Ramos (cell line): ENCODE measurements around the gene SAMD4A.
"Not testable (repeated sequence)": the region's sequence is repeated elsewhere in the genome, so short reads cannot be mapped to it uniquely, and the experiment has no call there.

Source experiments
- in situ Hi-C: fragments of 300-500 bp; cut with MboI; formaldehyde crosslinking; loops from one replicate; pipeline ENCODE4 v1.14.3; 2022; ENCODE audit warnings: low sequenced_read_pairs; ENCODE audit not compliant: unreplicated experiment

The SAMD4A gene

DNA sequence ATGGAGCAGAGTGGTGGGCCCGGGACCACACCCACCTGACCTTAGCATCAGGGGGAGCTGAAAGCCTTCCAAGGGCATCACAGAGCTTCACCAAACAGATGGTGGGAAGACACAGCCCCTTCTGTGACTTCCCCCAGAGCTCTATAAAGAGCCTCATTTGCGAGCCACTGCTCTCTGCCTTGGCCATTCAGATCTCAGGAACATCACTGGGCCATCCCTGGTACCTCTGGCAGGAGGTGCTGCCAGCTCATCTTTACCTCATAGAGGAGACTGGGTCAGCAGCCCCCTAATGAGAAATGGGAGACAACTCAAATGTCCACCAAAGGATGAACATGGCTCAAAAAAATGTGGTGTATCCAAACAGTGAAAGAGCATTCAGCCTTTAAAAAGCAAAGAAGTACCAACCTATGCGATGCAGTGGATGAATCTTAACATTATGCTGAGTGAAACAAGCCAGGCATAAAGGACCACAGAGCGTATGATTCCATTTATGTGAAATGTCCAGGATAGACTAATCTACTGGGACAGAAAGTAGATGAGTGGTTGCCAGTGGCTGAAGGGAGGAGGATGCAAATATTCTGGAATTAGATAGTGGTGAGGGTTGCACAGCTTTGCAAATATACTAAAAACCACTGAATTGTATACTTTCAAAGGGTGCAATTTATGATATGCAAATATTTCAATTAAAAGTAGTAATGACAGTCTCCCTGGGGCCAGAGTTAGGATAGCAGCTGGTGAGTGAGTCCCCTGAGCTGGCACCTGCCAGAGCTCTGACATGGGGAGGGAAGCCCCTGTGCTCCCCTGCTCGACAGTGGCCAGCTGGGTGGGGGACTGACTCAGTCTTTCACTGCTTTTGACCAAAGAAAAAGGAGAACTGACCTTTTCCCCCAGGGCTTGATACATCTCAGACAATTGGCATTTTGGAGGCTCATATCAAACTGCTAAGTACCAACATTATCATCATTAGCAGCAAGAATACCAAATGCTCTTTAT is 219.1 kb downstream of the SAMD4A start:
- in situ Hi-C loops: no loop called here

DNA sequence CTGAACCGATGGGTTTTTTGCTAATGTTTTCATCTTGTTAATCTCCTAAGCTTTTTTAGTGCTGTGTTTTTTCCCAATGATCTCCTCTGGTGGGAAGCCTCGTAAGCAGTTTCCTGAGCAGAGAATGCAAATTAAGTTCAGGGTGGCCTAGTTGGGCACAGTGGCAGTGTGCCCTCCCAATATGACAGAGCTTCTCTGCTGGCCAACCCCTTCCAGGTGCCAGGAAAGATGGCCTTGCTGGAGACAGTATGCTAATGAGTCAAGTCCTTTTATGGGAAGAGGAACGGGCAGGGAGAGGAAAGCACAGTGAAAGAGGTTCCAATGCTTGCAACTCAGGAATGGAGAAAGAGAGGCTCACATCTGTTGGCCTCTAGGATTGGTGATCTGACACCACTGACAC is 219.9 kb downstream of the SAMD4A start:
- in situ Hi-C loops: no loop called here

DNA sequence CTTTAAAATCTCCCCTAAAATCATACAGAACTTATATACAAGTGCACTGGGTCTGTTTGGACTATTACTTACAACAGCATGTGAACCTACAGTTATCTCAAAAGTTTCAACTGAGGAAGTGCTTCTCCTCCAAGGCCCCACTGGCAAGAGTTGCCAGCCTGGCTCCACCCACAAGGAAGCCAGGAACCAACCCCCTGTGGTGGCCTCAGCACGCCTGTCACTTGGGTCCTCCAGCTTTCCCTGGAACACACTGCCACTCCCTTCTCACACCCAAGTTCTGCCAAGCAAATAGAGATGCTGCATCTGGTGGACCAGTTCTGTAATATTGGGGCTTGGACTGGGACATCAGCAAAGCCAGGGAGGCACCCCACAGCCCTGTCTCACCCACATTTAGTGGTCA is 220.3 kb downstream of the SAMD4A start:
- in situ Hi-C loops: no loop called here

DNA sequence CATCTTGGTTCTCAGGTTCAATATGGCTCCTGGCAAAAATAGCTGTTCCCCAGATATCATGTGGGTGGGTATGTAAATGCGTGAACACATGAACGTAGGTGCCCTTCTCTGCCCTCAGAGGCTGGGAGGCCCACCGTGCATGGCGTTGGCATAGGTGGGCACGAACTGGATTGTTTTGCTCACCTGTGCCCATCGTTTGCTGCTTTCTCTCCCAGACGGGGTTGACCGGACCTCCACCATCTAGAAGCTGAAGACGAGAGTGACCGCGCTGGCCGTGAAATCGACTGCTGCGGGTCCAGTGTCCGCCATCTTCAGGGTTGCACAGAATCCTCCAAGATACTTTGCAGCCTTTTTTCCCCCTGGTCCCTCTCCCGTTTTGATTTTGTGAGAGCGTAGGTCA is 221.8 kb downstream of the SAMD4A start:
- in situ Hi-C loops: no loop called here

DNA sequence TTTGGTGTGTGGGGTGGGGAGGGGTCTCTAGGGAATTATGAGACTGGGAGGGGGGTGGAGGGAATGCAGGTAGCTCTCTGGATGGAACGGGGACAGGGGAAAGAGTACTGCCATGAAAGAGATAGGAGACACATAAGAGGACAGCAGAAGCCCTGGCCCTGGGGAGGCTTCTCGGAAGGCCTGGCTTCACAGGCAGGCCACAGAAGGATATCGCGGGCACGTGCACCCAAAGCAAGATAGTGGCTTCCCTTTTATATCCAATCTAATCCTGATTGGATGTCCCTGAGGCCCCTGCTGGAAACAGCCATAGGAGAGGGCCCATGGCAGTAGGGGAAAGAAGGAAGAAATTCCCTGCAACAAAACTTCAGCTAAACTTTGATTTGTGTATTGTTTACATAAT is 222.2 kb downstream of the SAMD4A start:
- in situ Hi-C loops: no loop called here

DNA sequence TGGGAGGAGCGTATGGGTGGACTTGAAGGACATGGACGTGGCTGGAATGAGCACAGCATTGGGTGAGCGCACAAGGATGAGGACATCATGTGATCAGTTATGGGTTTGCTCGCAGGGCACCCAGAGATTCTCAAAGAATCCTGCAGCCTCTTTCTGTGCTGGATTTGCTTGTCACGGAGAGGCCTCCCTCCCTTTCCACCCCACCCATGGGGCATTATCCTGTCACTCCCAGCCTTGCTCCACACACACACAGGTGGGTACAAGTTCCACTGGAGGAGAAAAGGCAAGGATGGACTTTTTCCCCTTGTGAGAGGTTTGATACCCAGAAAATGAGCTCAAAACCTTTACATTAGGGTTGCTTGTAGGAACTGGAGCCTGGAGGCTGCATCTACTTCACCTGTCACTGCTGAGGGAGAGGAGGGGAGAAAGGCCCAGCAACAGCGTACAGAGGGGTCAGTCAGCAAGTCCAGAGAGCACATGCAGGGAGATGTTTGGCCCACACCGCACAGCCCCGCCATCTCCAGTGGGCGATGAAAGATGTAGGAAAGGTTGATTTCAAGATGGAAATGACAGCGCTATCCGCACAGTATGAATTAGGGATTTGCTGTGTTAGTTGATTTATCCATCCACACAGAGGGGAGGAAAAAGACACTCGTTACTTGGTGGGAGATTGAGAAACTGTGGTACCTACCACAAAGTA is 223.0 kb downstream of the SAMD4A start:
- in situ Hi-C loops: no loop called here

DNA sequence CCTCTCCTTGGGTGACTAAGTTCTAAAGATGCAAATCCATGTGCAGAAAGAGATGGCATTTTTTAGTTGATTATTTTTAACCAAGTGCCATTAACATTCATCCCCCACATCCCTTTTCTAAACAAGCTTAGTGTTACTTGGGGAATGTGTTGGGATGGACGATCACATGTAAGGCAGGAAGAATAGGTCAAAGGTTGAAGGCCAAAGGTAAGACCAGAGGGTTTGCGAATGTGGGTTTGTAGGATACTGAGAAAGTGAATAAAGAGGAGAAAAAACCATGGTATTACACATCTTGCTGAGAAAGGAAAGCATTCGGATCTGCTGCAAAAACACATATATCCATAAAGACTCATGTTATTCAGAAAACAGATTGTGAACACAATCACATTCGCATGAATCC is 224.1 kb downstream of the SAMD4A start:
- in situ Hi-C loops: no loop called here

DNA sequence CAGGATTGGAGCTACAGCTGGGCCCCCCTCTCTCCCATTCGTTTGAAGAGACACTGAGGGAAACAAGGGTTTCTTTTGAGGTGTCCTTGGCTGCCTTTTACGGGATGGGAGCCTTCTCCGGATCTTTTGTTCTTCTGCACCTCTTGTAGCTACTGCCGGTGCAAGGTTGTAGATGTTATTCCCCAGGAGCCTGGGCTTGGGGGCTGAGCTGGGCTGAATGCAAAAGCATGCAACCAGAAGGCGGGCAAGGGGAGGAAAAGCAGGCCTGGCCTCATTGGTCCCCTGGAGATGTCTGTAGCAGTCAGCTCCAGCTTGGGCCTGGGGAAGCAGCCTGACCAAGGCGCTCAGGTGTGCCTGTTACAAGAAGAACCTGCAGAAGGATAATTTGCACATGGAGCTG is 225.4 kb downstream of the SAMD4A start:
- in situ Hi-C loops: no loop called here

DNA sequence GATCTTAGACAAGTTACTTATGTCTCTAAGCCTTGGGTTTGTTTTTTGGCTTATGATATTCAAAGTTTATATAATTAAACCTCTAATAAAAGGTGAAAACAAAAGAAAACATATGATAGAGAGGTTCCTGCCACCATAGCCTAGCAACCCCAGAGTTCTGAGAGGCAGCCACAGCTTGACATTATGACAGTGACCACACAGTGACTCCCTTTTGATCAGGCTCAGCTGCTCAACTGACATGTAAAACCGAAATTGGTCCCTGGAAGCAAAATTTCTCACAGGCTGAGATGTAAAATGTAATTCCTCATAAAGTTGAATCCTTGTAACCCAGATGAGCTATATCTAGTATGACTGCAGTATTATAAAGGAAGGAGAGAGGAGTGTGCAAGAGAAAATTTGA is 227.2 kb downstream of the SAMD4A start:
- in situ Hi-C loops: no loop called here

DNA sequence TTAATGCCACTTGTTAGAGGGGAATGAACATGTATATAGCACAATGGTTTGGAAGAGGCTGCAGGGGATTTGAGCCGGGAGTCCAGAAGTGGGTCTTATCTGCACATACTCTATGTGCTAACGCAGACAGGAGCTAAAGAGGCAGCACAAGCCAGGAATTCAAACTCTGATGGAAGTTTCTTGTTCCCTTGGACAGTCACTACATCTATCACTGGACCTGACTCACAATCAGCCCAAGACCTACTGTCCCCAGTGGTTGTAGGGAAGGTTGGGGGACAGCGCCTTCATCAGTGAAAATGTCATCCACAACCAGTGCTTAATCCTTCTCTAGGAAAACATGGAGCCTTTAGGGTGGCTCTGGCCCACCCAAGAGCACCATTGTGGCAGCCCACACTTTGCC is 227.9 kb downstream of the SAMD4A start:
- in situ Hi-C loops: no loop called here

DNA sequence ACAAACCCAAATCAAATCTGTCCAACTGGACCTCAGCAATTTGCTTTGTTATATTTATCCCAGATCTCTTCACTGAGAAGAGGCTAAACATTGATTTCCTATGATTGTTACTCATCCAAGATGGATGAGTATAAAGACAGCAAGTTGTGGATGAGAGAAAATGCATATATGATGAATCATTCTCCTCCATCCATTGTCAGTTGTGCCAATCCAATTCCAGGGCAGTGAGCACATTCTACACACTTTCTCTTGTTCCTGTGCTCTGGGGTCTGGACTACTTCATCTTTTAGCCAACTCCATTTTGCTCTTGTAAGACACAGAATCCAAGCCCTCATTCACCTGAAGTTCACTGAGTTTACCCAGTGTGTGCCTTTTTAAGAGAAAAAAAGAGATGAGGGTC is 230.0 kb downstream of the SAMD4A start:
- in situ Hi-C loops: no loop called here

DNA sequence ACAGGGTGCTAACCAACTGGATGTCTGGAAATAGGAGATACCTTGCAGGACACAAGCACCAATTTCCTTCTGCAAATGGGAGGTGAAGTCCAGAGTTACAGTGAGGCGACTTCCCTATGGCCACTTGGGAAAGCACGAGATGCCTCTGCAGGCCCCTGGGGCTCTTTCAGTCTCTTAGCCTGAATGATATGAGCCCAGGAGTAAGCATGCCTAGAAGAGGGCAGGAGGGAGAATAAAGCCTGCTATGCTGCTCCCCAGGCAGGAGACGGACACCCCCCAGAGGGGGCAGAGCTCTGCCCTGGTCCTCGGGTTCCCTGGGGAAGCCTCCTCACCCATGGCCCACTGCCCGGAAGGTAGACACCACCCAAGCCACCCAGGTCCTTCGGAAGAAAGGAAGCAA is 230.6 kb downstream of the SAMD4A start:
- in situ Hi-C loops: no loop called here

DNA sequence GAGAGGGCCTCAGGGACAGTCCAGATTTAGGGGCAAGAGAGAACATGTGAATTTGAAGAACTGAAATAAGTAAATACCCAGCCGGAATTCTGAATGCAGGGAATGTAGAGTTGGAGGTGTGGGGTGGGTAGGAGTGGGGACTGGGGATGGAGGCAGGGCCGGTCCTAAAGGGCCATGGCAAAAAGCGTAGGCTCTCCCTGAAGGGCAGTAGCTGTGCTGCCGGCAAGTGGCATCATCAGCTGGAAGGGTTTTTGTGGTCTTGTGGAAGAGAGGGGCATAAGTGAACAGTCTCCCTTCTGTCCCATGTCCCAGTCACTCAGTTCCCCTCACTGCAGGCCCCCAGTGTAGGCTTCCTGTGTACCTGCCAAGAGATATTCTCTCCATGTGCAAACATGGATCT is 231.1 kb downstream of the SAMD4A start:
- in situ Hi-C loops: no loop called here

DNA sequence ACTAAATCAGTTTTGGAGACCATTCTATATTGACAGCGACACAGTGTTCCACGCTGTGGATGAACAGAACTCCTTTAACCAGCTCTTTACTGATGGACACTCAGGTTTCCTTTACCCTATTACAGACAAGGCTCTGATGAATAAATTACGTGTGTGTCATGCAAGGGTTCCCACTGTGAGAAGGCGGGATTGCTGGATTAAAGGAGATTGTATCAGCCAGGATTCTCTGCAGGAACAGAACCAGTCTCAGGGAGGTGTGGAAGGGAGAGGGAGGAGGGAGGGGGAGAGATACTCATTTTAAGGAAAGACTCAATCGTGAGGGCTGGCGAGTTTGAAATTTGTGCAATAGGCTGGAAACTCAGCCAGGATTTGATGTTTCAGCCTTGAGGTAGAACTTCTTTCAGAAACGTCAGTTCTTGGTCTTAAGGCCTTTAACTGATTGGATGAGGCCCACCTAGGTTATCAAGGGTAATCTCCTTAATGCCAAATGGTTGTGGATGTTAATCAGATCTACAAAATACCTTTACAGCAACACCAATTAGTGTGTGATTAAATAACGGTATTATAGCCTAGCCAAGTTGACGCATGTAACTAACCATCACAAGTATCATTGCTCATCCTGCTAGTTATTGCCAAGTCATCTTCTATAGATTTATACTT is 231.7 kb downstream of the SAMD4A start:
- in situ Hi-C loops: no loop called here

DNA sequence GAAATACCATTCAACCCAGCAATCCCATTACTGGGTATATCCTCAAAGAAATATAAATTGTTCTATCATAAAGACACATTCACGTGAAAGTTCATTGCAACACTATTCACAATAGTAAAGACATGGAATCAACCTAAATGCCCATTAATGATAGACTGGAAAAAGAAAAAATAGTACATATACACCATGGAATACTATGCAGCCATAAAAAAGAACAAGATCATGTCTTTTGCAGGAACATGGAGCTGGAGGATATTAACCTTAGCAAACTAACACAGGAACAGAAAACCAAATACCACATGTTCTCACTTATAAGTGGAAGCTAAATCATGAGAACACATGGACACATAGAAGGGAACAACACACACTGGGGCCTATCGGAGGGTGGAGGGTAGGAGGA is 234.6 kb downstream of the SAMD4A start:
- in situ Hi-C loops: not testable (repeated sequence)

DNA sequence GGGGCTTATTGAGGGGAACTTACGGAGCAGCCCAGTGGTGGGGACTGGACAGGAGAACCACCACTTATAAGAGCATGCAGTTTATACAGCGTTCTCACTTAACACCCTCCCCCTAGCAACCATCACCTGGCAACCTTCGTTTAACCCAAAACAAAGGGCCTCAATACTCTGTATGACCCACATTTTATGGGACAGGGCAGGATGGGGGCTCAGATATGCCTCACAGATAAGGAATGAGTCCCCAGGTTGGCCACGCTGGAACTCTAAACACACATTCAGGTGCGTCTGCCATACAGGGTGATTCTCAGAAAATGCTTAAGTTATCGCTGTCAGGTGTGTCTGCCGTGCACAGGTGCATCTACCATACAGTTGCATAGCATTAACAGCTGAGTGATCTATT is 236.5 kb downstream of the SAMD4A start:
- in situ Hi-C loops: no loop called here

DNA sequence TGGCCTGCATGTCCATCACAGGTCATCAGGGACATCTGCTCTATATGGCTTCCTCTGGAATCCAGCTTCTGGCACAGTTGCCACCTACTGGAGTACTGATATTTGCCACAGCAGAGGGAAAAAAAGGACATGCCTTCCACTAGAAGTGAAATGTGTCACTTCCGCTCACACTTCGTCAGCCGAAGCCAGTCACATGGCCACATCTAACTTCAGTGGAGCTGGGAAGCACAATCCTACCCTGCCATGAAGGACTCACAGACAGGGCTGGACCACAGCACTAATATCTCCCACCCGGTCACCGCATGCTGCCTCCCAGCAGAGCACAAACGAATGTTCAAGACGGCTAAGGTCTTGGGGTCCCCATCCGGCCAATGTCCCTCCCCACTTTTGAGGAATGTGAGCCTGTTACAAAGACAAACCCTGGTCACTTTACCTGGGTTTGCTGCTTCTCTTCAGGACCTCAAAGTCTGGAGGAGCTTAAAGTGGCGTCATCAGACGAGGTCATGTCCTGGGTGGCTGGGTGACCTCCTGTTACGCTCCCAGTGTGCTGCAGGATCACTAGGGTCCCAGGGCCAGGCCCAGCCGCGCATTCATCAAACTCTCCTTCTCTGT is 237.1 kb downstream of the SAMD4A start:
- in situ Hi-C loops: no loop called here

DNA sequence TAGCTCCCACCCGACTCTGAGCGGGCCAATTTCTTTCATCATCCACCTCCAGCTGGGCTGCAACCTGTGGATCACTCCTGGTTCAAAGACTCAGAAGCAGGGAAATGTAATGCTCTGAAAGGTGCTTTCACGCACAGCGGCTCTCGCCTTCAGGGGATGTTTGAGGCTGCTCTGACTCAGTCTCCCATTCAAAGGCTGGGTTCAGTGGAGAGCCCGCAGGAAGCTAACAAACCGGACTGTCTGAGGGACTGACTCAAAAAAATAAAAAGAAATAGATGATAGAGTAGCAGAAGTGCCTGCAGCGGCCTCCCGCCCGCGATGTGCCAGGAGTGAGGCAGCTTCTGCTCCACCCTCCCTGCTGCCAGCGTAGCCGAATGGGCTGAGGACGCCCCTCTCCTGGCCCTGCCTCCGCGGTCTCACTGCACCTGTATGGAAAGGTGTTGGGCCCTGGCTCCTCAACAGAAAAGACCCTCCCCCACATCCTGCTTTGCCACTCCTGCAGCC is 237.7 kb downstream of the SAMD4A start:
- in situ Hi-C loops: no loop called here

DNA sequence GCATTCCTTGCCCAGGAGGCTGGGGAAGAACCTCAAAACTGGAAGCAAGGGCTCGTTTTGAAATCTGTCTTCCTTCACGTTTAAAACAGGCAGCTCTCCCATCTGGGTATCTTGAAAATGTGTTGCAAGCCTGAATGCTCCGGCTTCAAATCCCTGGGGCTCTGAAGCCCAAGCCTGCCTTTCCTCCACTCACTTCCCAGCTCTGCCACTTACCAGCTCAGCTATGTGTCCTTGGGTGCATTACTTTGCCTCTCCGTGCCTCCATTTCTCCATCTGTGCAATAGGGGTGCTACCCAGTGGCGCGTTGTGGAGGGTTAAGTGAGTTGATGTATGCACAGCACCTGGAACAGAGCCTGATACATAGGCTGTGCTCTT is 238.1 kb downstream of the SAMD4A start:
- in situ Hi-C loops: no loop called here
